GM23248 (cell line): ENCODE data around the gene ERC2. TPM values are rescaled to one million over a fixed set of nuclear protein-coding genes. Genes with fewer than 3 reads are reported as not detected.

Experiments used
- DNase-seq: peaks from one replicate; pipeline ENCODE4 v3.0.0-alpha.2; 2015
- H2AFZ ChIP-seq: fragments of 200-600 bp; sonication (generic); 2 replicates; pipeline ENCODE4 v1.6.1; 2016; ENCODE audit warnings: antibody characterized with exemption
- H3F3A ChIP-seq: fragments of 200-600 bp; sonication (generic); 2 replicates; pipeline ENCODE4 v1.6.1; 2016; ENCODE audit warnings: mild to moderate bottlenecking, antibody characterized with exemption, mixed run types; ENCODE audit not compliant: insufficient read depth
- H3K27ac ChIP-seq: fragments of 200-600 bp; sonication (generic); 2 replicates; pipeline ENCODE4 v1.5.1; 2016; ENCODE audit warnings: mild to moderate bottlenecking
- H3K27me3 ChIP-seq: fragments of 200-600 bp; sonication (generic); replicated peaks from 2 replicates; pipeline ENCODE4 v1.6.1; 2016; ENCODE audit warnings: mild to moderate bottlenecking; ENCODE audit not compliant: insufficient read depth
- H3K36me3 ChIP-seq: fragments of 200-600 bp; sonication (generic); 2 replicates; pipeline ENCODE4 v1.6.1; 2016; ENCODE audit warnings: low read depth, mild to moderate bottlenecking
- H3K4me1 ChIP-seq: fragments of 200-600 bp; sonication (generic); 2 replicates; pipeline ENCODE4 v1.6.1; 2016; ENCODE audit warnings: mild to moderate bottlenecking; ENCODE audit not compliant: insufficient read depth
- H3K4me2 ChIP-seq: fragments of 200-600 bp; sonication (generic); one replicate; pipeline ENCODE4 v1.6.1; 2016; ENCODE audit warnings: mild to moderate bottlenecking; ENCODE audit not compliant: unreplicated experiment
- H3K4me3 ChIP-seq: fragments of 200-600 bp; sonication (generic); 2 replicates; pipeline ENCODE4 v1.5.1; 2016; ENCODE audit warnings: mild to moderate bottlenecking
- H3K79me2 ChIP-seq: fragments of 200-600 bp; sonication (generic); 2 replicates; pipeline ENCODE4 v1.6.1; 2016; ENCODE audit warnings: mild to moderate bottlenecking; ENCODE audit not compliant: insufficient read depth
- H3K9ac ChIP-seq: fragments of 200-600 bp; sonication (generic); 2 replicates; pipeline ENCODE4 v1.6.1; 2016; ENCODE audit warnings: mild to moderate bottlenecking
- H3K9me2 ChIP-seq: fragments of 200-600 bp; sonication (generic); 2 replicates; pipeline ENCODE4 v1.6.1; 2016; ENCODE audit warnings: mixed run types, mild to moderate bottlenecking, moderate library complexity; ENCODE audit not compliant: insufficient read depth
- H3K9me3 ChIP-seq: fragments of 200-600 bp; sonication (generic); one replicate; pipeline ENCODE4 v1.6.1; 2017; ENCODE audit warnings: low read depth
- H4K20me1 ChIP-seq: fragments of 200-600 bp; sonication (generic); 2 replicates; pipeline ENCODE4 v1.6.0; 2016; ENCODE audit not compliant: insufficient read depth
- EZH2 ChIP-seq: fragments of 200-600 bp; sonication (generic); IDR thresholded peaks from 2 replicates; pipeline ENCODE4 v1.6.1; 2018; ENCODE audit warnings: antibody characterized with exemption, mild to moderate bottlenecking; ENCODE audit not compliant: insufficient read depth, poor library complexity, severe bottlenecking
- EZH2phosphoT487 ChIP-seq: fragments of 200-600 bp; sonication (generic); IDR thresholded peaks from 2 replicates; pipeline ENCODE4 v1.6.1; 2018; ENCODE audit warnings: antibody characterized with exemption, moderate library complexity, mild to moderate bottlenecking, low read depth; ENCODE audit not compliant: insufficient read depth
- WGBS, 2 experiments: methylation state at CpG; one replicate each; pipeline ENCODE4 v1.1.6; 2015 to 2017; ENCODE audit warnings: low lambda C conversion rate in 2 of 2, low coverage in 1 of 2; ENCODE audit errors: missing lambda C conversion rate in 2 of 2; 5-methylcytosine and 5-hydroxymethylcytosine counted together
- in situ Hi-C: fragments of 300-500 bp; cut with MboI; formaldehyde crosslinking; loops from 2 replicates; pipeline ENCODE4 v1.15.0; 2020
- polyA plus RNA-seq: library from polyadenylated mRNA; unstranded; fragments of >200 nt; fragmentation: Nextera tagmentation; extraction: Ambion mirVana; gene quantifications from 2 replicates; pipeline ENCODE4 v1.2.1, GENCODE V29; 2016
- total RNA-seq: library from RNA; depleted of rRNA; stranded (reverse); fragments of >200 nt; shearing (Covaris generic); gene quantifications from 2 replicates; pipeline ENCODE4 v1.2.3, GENCODE V29; 2014

The ERC2 gene
- total and polyA plus RNA-seq, 2 experiments from 2014 or later: not detected

DNA sequence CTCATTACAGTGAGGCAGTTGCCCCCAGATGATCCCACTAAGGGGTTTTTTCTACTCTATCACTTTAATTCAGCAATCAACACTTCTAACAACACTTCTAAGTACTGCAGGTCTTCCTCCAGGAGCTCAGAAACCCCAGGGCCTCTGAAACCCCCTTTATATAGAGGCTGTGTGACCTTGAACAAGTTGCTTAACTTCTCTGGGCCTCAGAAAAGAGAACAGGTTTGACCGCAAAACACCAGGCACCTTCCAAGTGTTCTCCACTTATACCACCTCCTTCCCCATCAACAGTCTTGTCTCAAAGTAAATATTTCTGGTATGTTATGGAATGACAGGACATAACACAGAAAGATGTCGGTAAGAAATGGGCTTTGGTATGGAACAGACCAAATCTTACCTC is 895.5 kb downstream of the ERC2 start:
- Histone ChIP-seq H3K9me3 (no peaks in the 10 kb centered on the region), H3K79me2 (no peaks in the 10 kb centered on the region), H3F3A (no peaks in the 10 kb centered on the region), H3K9me2 (no peaks in the 10 kb centered on the region), H3K4me3 (no peak overlapping the region), H3K4me2 (no peak overlapping the region), H3K27ac (no peak overlapping the region), H3K27me3 (0 out of 2 replicates have a peak, but pooled peaks cover 12% of the 10 kb centered on the region), H2AFZ (no peak overlapping the region), H3K4me1 (no peaks in the 10 kb centered on the region), H3K36me3 (no peaks in the 10 kb centered on the region), H4K20me1 (no peaks in the 10 kb centered on the region), H3K9ac (no peak overlapping the region)
- TF ChIP-seq EZH2phosphoT487 (no peak), EZH2 (no peak)
- in situ Hi-C loops: no loop called here
- no peak for DNase-seq
- WGBS, 2 experiments: 50 to 63% methylated on average over 2 of the region's 2 CpGs

DNA sequence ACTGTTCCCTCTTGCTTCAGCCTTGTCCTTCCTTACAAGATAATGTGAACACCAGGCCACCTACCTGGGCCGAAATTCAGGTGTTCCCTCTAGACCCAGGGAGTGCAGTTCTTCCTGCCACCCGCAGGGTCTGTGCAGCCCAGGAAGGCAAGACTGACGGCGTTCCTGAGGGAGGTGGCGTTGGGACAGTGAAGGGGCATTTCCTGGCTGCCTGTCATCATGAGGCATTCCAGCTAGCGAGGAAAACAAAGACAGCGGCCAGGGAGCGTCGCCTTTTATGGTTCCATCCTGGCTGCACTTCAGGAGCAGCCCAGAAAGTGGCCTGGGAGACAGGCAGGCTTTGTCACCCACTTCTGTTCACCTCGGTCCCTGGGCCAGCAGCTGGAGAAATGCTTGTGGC is 896.4 kb downstream of the ERC2 start:
- Histone ChIP-seq H3K4me2 (no peak overlapping the region), H3K36me3 (no peaks in the 10 kb centered on the region), H4K20me1 (no peaks in the 10 kb centered on the region), H3F3A (no peaks in the 10 kb centered on the region), H3K9ac (no peak overlapping the region), H3K4me1 (no peaks in the 10 kb centered on the region), H3K79me2 (no peaks in the 10 kb centered on the region), H3K4me3 (no peak overlapping the region), H3K9me3 (no peaks in the 10 kb centered on the region), H2AFZ (no peak overlapping the region), H3K9me2 (no peaks in the 10 kb centered on the region), H3K27me3 (0 out of 2 replicates have a peak, but pooled peaks cover 12% of the 10 kb centered on the region), H3K27ac (no peak overlapping the region)
- 53 to 55% methylated on average over 10 of the region's 10 CpGs for WGBS, 2 experiments
- no peak for DNase-seq
- TF ChIP-seq EZH2: no peak
- TF ChIP-seq EZH2phosphoT487: no peak
- in situ Hi-C loops: no loop called here

DNA sequence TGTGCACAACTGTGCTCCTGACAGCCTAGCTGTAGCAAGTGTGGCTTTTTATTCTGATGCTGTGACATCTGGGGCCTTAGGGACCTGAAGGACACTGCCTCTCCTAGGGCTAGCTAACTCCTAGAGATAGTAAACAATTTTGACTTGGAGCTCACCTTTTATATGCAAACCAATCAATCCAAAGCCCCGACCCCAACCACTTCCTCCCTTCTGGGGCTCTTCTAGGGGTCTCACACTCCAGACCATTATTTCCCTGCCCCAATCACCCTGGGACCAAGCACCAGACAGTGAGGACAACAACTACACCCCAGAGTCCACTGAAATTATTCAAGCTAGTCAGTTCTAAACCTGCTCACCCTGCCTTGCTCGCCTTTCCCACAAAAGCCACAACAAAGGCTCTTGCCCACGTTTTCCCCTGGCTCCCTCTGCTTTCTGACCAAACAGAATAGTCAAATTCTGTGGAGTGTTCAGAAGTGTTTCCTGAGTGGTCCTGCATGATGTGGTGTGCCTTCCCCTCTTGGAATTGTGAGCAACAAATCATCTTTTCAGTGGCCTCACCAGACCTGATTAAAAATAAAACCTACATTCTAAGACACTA is 897.0 kb downstream of the ERC2 start:
- Histone ChIP-seq H3K27ac (no peak overlapping the region), H4K20me1 (no peaks in the 10 kb centered on the region), H3K9ac (no peak overlapping the region), H3K36me3 (no peaks in the 10 kb centered on the region), H3K4me3 (no peak overlapping the region), H3F3A (no peaks in the 10 kb centered on the region), H3K9me3 (no peaks in the 10 kb centered on the region), H3K79me2 (no peaks in the 10 kb centered on the region), H2AFZ (no peak overlapping the region), H3K9me2 (no peaks in the 10 kb centered on the region), H3K4me2 (no peak overlapping the region), H3K27me3 (0 out of 2 replicates have a peak, but pooled peaks cover 10% of the 10 kb centered on the region), H3K4me1 (no peaks in the 10 kb centered on the region)
- 28 to 44% methylated on average over 3 of the region's 3 CpGs for WGBS, 2 experiments
- in situ Hi-C loops: no loop called here
- TF ChIP-seq EZH2 (no peak), EZH2phosphoT487 (no peak)
- no peak for DNase-seq

DNA sequence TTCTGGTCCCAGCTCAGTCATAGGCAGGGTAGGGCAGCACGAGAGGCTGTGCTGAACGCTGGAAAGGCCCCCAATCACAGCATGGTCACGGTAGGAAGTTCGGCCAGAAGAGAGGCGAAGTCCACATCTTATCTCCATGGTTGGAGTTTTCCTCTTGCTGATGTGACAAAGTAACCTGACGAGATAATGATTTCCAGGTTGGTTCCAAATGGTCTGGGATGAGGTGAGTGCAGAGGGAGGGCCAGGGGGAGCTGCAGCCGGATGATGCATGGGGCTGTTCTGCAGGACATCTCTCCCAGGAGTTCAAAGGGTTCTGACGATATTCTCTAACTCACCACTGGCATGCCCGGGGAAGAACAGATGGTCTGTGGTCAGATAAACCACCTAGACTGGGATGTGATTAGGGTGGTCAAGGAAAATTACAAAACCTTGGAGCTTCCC is 898.0 kb downstream of the ERC2 start:
- WGBS, 2 experiments: 47 to 49% methylated on average over 9 of the region's 9 CpGs
- in situ Hi-C loops: no loop called here
- TF ChIP-seq EZH2phosphoT487 (no peak), EZH2 (no peak)

More for the DNA sequence above, 898.0 kb downstream of the ERC2 start:
- Histone ChIP-seq H2AFZ (no peak overlapping the region), H3K9me2 (no peaks in the 10 kb centered on the region), H3K79me2 (no peaks in the 10 kb centered on the region), H3K4me2 (no peak overlapping the region), H3K4me3 (no peak overlapping the region), H3K9me3 (no peaks in the 10 kb centered on the region), H3K27ac (no peak overlapping the region), H3K27me3 (0 out of 2 replicates have a peak, but pooled peaks cover 8% of the 10 kb centered on the region), H3K4me1 (no peaks in the 10 kb centered on the region), H3K36me3 (no peaks in the 10 kb centered on the region), H3F3A (no peaks in the 10 kb centered on the region), H4K20me1 (no peaks in the 10 kb centered on the region), H3K9ac (no peak overlapping the region)
- no peak for DNase-seq
